Stimulated activated CD4-positive, alpha-beta T cell treated with anti-CD3 and anti-CD28 coated beads, Interleukin-1b, Interleukin-23, amount 100 ng/mL, for 1 hour (primary cell): ENCODE results near the gene RIPOR3.
"Not testable (repeated sequence)": the region's sequence is repeated elsewhere in the genome, so short reads cannot be mapped to it uniquely, and the experiment has no call there.

Source experiments
- DNase-seq, 2 donors: peaks; one replicate each; pipeline ENCODE4 v3.0.0-alpha.2; 2020; ENCODE audit warnings: low read depth in 2 of 2

The RIPOR3 gene

GRCh38 chr20:50655311-50655880 lies 35.9 kb downstream of the RIPOR3 start:
- DNase-seq: no peak

- no peak for DNase-seq
Measured at GRCh38 chr20:50654904-50655303, 36.4 kb downstream of the RIPOR3 start.

- no peak for DNase-seq
Measured at GRCh38 chr20:50652702-50653294, 38.5 kb downstream of the RIPOR3 start.

- DNase-seq: no peak
Measured at GRCh38 chr20:50651676-50652075, 39.7 kb downstream of the RIPOR3 start.

GRCh38 chr20:50649590-50649989 lies 41.8 kb downstream of the RIPOR3 start:
- DNase-seq: no peak

GRCh38 chr20:50648651-50649050 lies 42.7 kb downstream of the RIPOR3 start:
- DNase-seq: no peak

GRCh38 chr20:50646483-50646996 lies 44.8 kb downstream of the RIPOR3 start:
- no peak for DNase-seq

- DNase-seq: no peak
Measured at GRCh38 chr20:50645253-50646068, 45.9 kb downstream of the RIPOR3 start.

GRCh38 chr20:50642288-50642803 lies 49.0 kb downstream of the RIPOR3 start:
- no peak for DNase-seq

- DNase-seq: not testable (repeated sequence)
Measured at GRCh38 chr20:50641625-50642287, 49.6 kb downstream of the RIPOR3 start.

- DNase-seq: not testable (repeated sequence)
Measured at GRCh38 chr20:50639971-50640711, 51.2 kb downstream of the RIPOR3 start.

GRCh38 chr20:50638015-50638847 lies 53.1 kb downstream of the RIPOR3 start:
- not testable (repeated sequence) for DNase-seq

GRCh38 chr20:50636601-50637540 lies 54.5 kb downstream of the RIPOR3 start:
- DNase-seq: no peak

- DNase-seq: peak in 1 of 2 donors; percentile 35
Measured at GRCh38 chr20:50635676-50636600, 55.4 kb downstream of the RIPOR3 start.

GRCh38 chr20:50635014-50635557 lies 56.3 kb downstream of the RIPOR3 start:
- no peak for DNase-seq

GRCh38 chr20:50634191-50634590 lies 57.2 kb downstream of the RIPOR3 start:
- no peak for DNase-seq

- no peak for DNase-seq
Measured at GRCh38 chr20:50633361-50633760, 58.0 kb downstream of the RIPOR3 start.

GRCh38 chr20:50632701-50633100 lies 58.6 kb downstream of the RIPOR3 start:
- no peak for DNase-seq
